Panc1 (cell line): ENCODE data around the gene DUSP10.

Experiments used
- CTCF ChIP-seq: fragments of 450-650 bp; IDR thresholded peaks from 2 replicates; pipeline ENCODE4 v1.5.1; 2017; ENCODE audit warnings: mild to moderate bottlenecking
- SIN3A ChIP-seq: IDR thresholded peaks from 2 replicates; pipeline ENCODE4 v1.6.1; 2012; ENCODE audit warnings: low read depth, mild to moderate bottlenecking, low read length, moderate library complexity, borderline replicate concordance; ENCODE audit not compliant: insufficient read depth

DNA sequence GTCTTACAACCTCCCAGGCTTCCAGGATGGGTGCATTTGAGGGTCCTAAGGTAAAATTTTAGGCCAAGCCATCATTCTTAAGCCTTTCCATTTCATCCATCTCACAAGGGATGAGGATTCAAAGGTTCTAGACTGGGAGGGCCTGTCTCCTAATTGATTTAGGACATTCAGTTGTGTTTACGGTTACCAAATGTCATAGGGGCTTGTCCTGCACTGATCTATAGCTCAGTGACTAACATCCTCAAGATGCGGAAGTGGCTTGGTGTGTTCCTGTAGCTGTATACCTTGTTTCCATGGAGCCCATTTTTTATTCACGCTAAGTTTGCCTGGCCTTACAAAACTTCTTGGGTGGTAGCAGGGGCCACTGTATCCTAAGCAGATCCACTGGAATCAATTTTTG is 52.8 kb downstream of the DUSP10 start:
- TF ChIP-seq SIN3A (no peak), CTCF (no peak)
